Activated CD8-positive, alpha-beta memory T cell treated with anti-CD3 and anti-CD28 coated beads, Interleukin-2, amount 50 U/mL, for 1 hour (primary cell): ENCODE data around the gene ATP1B1.
"Not testable (repeated sequence)": the region's sequence is repeated elsewhere in the genome, so short reads cannot be mapped to it uniquely, and the experiment has no call there.

Experiments used
- DNase-seq: peaks from one replicate; pipeline ENCODE4 v3.0.0-alpha.2; 2020; ENCODE audit errors: extremely low read depth

Gene ATP1B1

GRCh38 chr1:169142129-169142528 lies 35.6 kb downstream of the ATP1B1 start:
- DNase-seq = no peak

- DNase-seq = no peak
Measured at GRCh38 chr1:169143346-169143745, 36.9 kb downstream of the ATP1B1 start.

- DNase-seq = no peak
Measured at GRCh38 chr1:169143984-169144383, 37.5 kb downstream of the ATP1B1 start.

- DNase-seq = no peak
Measured at GRCh38 chr1:169144941-169145626, 38.6 kb downstream of the ATP1B1 start.

- no peak for DNase-seq
Measured at GRCh38 chr1:169146576-169147214, 40.2 kb downstream of the ATP1B1 start.

GRCh38 chr1:169148472-169149252 lies 42.2 kb downstream of the ATP1B1 start:
- DNase-seq = no peak

GRCh38 chr1:169149555-169150286 lies 43.2 kb downstream of the ATP1B1 start:
- DNase-seq = no peak

GRCh38 chr1:169150641-169151337 lies 44.3 kb downstream of the ATP1B1 start:
- no peak for DNase-seq

GRCh38 chr1:169151338-169151837 lies 44.9 kb downstream of the ATP1B1 start:
- no peak for DNase-seq

- no peak for DNase-seq
Measured at GRCh38 chr1:169155675-169156074, 49.2 kb downstream of the ATP1B1 start.

GRCh38 chr1:169156580-169156979 lies 50.1 kb downstream of the ATP1B1 start:
- DNase-seq = no peak

- no peak for DNase-seq
Measured at GRCh38 chr1:169160845-169161495, 54.5 kb downstream of the ATP1B1 start.

- DNase-seq = no peak
Measured at GRCh38 chr1:169161496-169162194, 55.2 kb downstream of the ATP1B1 start.

- DNase-seq = no peak
Measured at GRCh38 chr1:169163059-169163458, 56.6 kb downstream of the ATP1B1 start.

- no peak for DNase-seq
Measured at GRCh38 chr1:169175461-169175860, 69.0 kb downstream of the ATP1B1 start.

GRCh38 chr1:169179431-169179830 lies 72.9 kb downstream of the ATP1B1 start:
- DNase-seq = not testable (repeated sequence)

- DNase-seq = no peak
Measured at GRCh38 chr1:169180174-169180573, 73.7 kb downstream of the ATP1B1 start.
